ENCODE measurements around the gene HELB.

DNA sequence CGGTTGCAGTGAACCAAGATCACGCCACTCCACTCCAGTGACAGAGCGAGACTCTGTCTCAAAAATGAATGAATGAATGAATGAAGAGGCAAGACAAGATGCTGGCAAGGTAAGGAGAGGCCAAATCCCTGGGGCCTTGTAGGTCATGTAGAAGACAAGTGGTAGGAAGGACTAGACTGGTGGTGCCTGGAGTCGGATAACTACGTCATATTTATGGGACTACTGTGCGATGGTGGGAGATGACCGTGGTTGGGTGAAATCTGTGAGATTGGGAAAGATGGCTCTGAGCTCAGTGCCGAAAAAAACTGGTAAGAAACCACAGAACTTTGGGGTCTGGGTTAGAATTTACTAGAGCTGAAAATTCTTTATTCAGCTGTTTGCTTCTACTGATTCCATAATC is 50.6 kb downstream of the HELB start:
- TF ChIP-seq POLR2A (IDR thresholded peaks at IDR 0.05; ENCODE audit: low read depth, low read length) (no peak), POLR2AphosphoS5 (IDR thresholded peaks at IDR 0.05; ENCODE audit: low read depth, low read length) (no peak), TAF1 (IDR thresholded peaks at IDR 0.05; ENCODE audit: low read depth, low read length) (no peak)

Measured in GM12891 (cell line).